GM23248 (cell line): ENCODE measurements around the gene ACTG1.

Experiments
- EZH2 ChIP-seq: fragments of 200-600 bp; sonication (generic); IDR thresholded peaks from 2 replicates; pipeline ENCODE4 v1.6.1; 2018; ENCODE audit warnings: antibody characterized with exemption, mild to moderate bottlenecking; ENCODE audit not compliant: insufficient read depth, poor library complexity, severe bottlenecking
- EZH2phosphoT487 ChIP-seq: fragments of 200-600 bp; sonication (generic); IDR thresholded peaks from 2 replicates; pipeline ENCODE4 v1.6.1; 2018; ENCODE audit warnings: antibody characterized with exemption, moderate library complexity, mild to moderate bottlenecking, low read depth; ENCODE audit not compliant: insufficient read depth

- TF ChIP-seq EZH2 (no peak), EZH2phosphoT487 (no peak)
Observed at GRCh38 chr17:81471818-81472456, 40.7 kb downstream of the ACTG1 start.
